Activated CD4-positive, alpha-beta T cell treated with anti-CD3 and anti-CD28 coated beads, Interleukin-2, amount 50 U/mL, for 1 hour (primary cell): ENCODE data around the gene ACBD7.

ENCODE experiments used
- DNase-seq: peaks from one replicate; pipeline ENCODE4 v3.0.0-alpha.2; 2020

ACBD7 gene

GRCh38 chr10:15088428-15089261, at the start of gene ACBD7:
TSS of gene ACBD7 (minus strand) at chr10:15088776. CDS start at chr10:15088728, 48 bp downstream.
- DNase-seq = peak; percentile 73

DNA sequence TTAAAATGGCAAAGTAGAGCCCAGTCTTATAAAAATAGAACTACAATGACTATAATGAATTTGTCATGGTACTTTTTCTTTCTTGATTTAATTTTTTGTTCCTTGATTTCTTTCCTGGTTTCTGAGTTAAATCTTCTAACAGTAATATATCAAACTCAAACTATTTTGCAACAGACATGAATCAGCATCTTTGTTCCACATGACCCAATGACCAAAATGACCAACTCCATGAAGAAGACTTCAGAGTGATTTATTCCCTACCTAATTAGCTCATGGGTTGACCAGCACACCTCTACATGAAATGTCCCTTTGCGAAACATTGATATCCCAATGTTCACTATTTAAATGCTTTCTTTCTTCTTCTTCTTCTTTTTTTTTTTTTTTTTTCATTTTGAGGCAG, 49.1 kb upstream of the ACBD7 start:
- DNase-seq = no peak

DNA sequence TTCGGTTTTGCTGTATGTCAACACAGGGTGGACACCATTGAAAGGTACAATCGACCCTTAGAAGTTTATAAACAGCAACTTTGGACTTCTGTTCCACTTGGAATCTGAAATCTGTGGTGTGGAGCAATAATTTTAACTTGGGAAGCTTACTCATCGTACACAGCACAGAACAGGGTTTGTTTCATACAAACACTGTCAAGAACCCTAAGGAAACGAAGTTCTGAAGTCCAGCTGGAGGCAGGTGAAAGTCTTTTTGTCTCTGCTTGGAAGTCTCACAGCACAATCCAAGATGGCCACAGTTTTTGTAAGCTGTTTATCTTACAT, 48.4 kb upstream of the ACBD7 start:
- DNase-seq = no peak

GRCh38 chr10:15136129-15137035, 47.8 kb upstream of the ACBD7 start:
- DNase-seq = no peak

DNA sequence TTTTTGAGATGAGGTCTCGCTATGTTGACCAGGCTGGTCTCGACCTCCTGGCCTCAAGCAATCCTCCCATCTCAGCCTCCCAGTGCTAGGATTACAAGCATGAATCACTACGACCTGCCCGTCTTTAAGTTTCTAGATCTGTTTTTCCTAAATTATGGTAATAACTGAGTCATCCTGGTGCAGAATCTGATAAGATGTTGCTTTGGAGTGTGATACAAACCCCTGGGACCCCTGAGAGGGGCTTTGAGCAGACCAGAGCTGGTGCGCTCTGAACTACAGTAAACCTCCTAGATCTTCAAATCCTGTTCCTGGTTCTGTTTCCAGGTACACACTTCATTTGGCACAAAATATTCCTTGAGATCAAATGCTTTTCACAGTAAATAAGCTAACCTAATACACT, 42.8 kb upstream of the ACBD7 start:
- DNase-seq = no peak

DNA sequence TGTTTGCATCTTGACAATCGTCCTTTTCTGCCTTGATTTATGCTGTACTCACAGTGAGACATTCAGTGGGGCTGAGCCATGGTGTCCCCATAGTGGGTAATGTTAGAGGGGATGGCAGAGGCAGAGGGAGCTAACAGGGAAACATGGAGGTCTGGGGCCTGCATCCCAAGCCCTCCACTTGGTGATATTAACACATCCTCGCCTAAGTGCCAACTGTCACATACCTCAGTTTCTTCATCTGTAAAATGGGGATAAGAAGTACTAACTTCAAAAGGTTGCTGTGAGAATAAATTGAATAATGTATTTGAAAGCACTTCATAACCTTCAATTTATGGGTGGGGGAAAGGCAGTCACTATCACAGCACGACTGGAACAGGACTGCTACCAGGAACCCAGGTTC, 36.3 kb upstream of the ACBD7 start:
- DNase-seq = no peak

DNA sequence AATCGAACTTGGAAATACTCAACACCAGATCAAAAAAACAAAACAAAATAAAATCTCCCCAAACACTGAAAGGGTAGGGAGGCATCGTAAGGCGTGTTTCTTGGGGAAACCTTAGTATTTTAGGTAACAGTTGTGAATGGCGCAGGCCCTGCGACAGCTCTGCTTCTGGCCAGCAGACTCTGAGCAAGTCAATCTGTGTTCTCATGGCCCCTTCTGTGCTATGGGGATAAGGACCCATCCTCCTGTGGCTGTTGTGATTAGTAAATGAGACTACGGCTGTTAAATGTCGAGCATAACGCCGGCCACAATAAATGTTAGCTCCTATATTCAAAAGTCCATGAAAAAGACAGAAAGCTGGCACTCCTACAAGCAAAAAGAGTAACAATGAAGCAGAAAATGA, 35.6 kb upstream of the ACBD7 start:
- DNase-seq = no peak

DNA sequence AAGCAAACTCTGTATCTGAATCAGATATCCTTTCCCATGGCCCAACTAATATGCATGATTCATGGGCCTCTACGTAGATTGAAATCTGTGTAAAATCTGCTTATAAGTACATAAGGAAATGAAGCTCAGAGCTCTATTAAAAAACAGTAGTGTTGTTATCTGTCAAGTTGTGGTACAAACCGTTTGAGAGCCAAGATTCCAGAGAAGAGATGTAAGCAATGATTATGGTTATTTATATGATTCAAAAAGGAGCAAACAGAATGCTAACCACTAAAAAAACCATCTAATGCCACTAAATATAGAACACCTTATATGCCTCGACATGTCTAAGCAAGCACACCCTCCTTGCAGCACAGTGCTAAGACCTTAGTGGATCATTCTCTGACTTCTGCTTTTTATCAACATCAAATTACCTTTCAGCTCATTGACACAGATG, 35.2 kb upstream of the ACBD7 start:
- DNase-seq = no peak

DNA sequence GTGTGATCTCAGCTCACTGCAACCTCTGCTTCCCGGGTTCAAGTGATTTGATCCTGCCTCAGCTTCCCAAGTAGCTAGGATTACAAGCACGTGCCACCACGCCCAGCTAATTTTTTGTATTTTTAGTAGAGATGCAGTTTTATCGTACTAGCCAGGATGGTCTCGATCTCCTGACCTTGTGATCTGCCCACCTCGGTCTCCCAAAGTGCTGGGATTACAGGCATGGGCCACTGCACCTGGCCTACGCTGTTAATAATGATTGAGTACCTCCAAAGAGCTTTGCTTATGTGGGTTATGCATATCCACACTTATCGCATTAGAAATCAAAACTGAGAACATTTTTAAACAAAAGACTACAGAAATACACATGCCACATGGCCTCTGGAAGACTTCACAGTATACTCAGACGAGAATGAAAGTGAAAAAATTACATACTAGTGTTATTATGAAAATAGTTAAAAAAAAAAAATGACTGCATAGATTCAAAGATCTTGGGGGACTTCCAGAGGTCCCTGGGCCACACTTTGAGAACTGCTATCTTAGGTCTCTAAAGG, 34.0 kb upstream of the ACBD7 start:
- no peak for DNase-seq

DNA sequence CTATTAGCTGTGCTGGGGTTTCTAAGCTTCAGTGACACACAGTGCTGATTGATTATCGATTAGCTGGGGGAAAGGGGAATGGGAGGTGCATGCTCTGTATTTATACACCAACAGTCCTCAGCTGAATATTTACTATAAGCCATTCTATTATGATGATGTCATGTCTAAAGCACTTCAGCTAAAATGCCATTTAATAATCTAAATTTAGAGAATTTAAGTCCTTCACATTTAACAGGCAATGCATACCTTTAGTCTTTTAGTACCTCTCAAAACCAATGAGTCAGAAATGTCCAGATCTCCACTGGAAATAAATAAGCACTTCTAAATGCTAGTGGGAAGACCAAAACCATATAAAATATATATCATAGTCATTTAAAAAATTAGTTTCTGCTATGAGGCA, 33.1 kb upstream of the ACBD7 start:
- no peak for DNase-seq

GRCh38 chr10:15120523-15120922, 31.9 kb upstream of the ACBD7 start:
- DNase-seq = no peak

- no peak for DNase-seq
These were observed 30.0 kb upstream of the ACBD7 start for GRCh38 chr10:15118615-15119014.

DNA sequence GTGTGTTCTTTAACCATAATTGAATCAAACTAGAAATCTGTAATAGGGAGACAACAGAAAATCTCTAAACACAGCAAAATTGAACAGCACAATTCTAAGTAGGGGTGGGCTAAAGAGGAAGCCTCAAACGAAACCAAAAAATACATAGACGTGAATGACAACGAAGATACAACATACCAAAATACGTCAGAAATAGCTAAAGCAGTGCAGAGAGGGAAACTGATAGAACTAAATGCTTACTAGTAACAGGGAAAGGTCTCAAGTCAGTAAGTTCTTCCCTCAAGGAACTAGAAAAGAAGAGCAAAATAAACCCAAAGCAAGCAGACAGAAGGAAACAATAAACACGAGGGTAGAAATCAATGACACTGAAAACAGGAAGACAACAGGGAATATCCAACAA, 27.6 kb upstream of the ACBD7 start:
- no peak for DNase-seq

GRCh38 chr10:15113766-15114165, 25.2 kb upstream of the ACBD7 start:
- DNase-seq = no peak

GRCh38 chr10:15112657-15113056, 24.1 kb upstream of the ACBD7 start:
- DNase-seq = no peak

DNA sequence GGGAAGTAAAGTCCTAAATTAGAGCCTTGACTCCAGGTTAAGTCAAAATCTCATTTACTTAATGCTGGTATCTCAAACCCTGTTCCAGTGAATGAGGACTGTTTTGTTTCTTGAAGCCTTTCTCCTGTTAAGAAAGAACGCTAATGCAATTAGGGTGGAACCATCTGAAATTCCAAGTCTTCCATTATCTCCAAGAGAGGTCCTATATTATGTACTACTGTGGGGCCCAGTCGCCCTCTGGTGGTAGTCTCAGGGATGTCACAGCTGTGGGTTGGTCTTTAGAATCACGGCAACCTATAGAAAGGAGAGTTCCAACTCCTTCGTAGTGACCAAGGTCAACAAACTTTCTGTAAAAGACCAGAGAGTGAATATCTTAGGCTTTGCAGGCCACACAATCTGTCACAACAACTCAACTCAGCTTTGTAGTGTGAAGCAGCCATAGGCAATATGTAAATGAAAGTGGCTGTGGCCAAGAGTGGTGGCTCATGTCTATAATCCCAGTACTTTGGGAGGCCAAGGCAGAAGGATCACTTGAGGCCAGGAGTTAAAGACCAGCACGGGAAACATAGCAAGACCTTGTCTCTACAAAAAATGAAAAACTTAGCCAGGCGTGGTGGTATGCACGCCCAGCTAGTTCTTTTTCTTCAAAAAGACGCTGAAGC, 17.9 kb upstream of the ACBD7 start:
- peak; percentile 70 for DNase-seq

DNA sequence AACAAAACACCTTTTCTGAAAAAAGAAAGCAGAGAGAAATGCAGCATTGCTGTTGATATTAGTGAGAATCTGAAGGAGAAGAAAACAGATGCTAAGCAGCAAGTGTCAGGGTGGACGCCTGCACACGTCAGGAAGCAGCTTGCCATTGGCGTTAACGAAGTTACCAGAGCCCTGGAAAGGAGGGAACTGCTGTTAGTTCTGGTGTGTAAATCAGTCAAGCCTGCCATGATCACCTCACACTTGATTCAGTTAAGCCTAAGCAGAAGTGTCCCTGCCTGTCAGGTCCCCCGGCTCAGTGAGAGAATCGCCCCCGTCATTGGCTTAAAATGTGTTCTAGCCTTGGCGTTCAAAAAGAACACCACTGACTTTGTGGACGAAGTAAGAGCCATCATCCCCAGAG, 14.9 kb upstream of the ACBD7 start:
- DNase-seq = no peak

- DNase-seq = no peak
These were observed 11.3 kb upstream of the ACBD7 start for GRCh38 chr10:15099886-15100285.

DNA sequence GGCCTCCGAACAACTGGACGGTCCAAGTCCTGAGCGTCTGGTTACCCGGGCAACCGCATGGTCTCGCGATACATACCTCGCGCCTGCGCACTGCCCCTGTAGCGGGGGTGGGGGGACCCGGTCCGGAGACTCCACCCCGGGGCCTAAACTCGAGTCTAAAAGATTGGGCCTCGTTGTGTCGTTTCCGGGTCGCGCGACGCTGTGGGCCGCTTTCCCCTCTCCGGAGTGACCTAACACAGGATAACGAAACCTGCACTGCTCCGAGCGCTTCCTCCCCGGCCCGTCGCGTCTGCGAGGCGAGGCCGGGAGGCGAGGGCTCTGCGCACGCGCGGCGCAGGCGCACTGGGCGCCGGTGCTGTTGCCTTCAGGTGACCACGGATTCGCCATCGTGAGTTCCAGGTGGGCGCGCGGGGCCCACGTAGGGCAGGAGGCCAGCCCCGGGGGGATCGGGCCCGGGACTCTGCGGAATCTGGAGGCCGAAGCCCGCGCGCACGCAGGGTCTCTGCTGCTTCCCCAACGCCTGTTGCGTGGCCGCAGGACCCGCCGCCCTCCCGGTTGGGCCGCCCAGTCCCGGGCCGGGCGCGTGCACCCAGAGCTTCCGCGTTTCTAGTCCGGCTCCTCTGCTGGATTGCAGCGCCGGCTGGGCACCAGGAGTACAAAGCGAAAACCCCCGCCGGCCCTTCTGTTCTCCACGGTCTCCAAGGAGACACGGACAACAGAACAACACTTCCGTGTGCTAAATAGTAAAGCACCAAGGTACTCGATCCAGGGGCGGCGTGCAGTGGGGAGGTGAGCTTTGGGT, 8.6 kb upstream of the ACBD7 start, which contains the start of gene RPP38:
Gene RPP38 (plus strand): TSS at position 345 of the 802 bp plus-strand sequence. CDS start 5,960 bp downstream, outside the sequence.
- peak; percentile 92 for DNase-seq

- no peak for DNase-seq
These were observed 8.1 kb upstream of the ACBD7 start for GRCh38 chr10:15096661-15097010.

DNA sequence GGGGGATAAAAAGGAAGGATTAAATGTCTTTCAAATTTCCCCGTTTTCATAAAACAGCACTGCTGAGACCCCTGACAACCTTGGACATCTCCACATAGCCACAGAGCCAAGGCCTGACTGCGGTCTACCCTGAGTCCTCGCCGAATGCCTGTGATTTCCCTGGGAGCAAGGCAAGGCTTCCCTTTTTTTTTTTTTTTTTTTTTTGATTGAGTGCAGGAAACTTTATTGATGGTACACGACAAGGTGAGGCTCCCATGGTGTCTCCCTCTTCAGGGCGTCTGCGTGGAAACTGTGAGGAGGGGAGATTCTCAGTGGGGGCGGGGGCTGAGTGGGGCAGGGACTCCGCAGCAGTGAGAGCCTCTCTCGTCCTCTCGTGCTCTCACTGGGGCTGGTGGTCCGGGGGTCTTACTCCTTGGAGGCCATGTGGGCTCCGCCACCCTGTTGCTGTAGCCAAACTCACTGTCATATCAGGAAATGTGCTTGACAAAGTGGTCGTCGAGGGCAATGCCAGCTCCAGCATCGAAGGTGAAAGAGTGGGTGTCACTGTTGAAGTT, 4.4 kb upstream of the ACBD7 start:
- DNase-seq = no peak

- DNase-seq = no peak
These were observed 2.8 kb upstream of the ACBD7 start for GRCh38 chr10:15091418-15091817.
